HG03064 (cell line): ENCODE data around the gene NSD1.
"Not testable (repeated sequence)": the region's sequence is repeated elsewhere in the genome, so short reads cannot be mapped to it uniquely, and the experiment has no call there.

ENCODE experiments used
- ATAC-seq: cut with Tn5 transposase; IDR thresholded peaks from one replicate; pipeline ENCODE4 v1.9.1; 2021; ENCODE audit warnings: low read depth; ENCODE audit not compliant: unreplicated experiment

The NSD1 gene

DNA sequence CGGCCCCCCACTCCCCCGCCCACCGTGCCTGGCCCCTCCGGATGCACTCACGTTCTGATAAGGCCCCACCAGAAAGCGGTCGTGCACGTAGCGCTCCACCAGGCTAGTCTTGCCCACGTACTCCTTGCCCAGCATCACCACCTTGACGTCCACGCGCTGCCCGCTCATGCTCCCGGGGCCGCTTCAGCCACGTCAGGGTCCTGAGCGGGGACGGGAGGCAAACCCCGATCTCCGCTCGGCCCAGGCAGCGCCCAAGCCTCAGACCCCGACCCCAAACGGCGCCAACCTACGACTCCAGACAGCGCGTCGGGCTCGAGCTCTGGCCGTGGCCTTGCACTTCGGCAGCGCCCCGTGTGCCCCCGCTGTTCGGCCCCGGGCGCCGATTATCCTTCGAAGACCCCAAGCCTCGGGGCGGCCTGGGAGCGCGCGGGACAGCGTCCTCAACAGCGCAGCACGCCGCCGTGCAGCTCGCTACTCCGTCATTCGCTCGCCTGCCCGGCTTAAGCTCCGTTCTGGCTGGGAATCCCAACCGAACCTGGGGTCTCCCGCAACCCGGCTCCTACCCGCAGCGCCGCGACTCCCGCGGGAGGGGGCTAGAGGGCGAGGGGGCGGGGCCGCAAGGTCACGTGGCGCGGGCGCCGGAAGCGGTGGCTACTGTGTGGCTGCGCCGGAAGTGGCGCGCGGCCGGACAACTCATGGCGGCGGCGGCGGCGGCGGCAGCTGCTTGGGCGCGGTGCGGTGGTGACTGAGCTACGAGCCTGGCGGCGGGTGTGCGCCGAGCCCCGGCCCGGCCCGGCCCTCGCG, 169.8 kb downstream of the NSD1 start, which contains the start of the genes PRELID1 and RAB24:
TSS of gene PRELID1 (plus strand) at position 679 of the 804 bp plus-strand sequence. CDS start 187 bp downstream, outside the sequence.
TSS of gene RAB24 (minus strand) at position 599 of the 804 bp plus-strand sequence. CDS start at position 168, 431 bp downstream.
- ATAC-seq, result peak; percentile 52

- no peak for ATAC-seq
These were observed 170.4 kb downstream of the NSD1 start for GRCh38 chr5:177303925-177304391.

DNA sequence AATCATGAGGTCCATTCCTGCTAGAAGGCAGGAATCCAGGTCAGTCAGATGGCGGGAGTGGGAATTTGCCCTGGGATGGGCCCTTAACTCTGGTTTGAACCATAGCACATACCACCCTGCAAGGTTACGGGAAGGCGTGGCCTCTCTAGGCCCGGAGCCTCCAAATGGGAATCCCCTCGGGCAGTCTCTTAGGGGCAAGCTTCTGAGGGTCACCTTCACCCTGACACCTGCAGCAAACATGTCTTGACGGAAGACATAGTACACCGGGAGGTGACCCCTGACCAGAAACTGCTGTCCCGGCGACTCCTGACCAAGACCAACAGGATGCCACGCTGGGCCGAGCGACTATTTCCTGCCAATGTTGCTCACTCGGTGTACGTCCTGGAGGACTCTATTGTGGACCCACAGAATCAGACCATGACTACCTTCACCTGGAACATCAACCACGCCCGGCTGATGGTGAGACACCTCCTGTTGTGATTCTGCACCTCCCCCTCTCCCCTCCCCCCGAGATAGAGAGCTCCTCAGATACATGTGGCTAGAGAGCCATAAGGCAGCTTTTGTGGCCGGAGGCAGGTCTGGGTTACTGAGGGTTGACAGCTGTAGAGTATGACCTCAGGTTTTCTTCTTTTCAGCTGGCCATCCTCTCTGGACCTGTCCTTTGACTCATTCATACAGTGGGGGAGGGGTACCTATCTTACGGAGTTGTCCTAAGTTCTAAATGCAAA, 171.0 kb downstream of the NSD1 start:
- ATAC-seq, result no peak

DNA sequence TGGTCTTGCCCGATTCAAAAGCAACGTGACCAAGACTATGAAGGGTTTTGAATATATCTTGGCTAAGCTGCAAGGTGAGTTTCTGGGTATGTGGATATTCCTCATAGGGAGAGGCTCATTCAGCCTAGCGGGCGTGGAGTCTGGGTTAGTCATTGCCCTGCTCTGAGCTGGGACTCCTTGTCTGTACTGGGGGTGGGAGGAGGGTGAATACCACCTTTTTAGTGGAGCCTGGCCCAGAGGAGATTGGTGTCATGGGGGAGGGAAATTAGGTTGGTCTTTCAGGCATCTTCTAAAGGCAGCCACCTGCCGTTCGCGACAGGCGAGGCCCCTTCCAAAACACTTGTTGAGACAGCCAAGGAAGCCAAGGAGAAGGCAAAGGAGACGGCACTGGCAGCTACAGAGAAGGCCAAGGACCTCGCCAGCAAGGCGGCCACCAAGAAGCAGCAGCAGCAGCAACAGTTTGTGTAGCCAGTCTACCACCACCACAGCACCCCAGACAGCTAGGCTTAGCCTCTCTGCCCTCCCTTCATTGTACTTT, 172.6 kb downstream of the NSD1 start:
- not testable (repeated sequence) for ATAC-seq

DNA sequence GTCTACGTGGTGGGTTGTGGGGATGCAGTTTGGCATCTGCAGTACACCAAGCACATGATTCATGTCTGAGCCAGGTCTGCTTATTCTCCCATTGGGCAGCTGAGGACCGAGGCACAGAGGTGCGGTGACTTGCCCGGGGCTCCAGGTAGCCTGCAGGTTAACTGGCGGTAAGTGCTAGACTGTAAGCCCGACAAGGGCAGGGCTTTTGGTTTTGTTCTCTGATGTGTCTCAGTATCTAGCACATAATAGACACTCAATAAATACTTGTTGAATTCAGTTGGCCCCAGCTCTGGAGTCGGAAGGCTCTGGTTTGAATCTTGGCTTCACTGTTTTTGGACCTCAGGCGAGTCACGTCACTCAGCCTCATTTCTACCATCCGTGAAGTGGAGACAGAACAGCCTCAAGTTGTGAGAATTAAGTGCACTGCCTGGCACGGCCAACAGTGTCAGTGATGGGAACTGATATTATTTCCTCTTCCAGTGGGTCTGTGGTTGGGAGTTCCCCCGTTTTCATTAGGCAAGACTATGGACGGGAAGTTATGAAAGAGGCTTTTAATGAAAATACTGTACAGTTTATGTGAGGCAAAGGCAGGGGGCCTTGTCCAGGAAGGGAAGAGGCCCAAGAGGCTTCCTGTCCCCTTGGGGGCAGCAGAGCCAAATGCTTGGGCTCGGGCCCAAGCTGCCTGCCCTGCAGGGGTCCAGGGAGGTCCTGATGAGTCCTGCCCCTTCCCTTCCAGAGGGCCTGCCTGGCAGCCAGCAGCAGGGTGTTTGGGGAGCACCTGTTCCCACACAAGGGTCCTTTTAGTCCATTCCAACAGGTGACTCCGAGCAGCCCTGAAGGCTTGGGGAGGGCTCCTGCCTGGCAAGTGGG, 173.3 kb downstream of the NSD1 start:
- no peak for ATAC-seq

DNA sequence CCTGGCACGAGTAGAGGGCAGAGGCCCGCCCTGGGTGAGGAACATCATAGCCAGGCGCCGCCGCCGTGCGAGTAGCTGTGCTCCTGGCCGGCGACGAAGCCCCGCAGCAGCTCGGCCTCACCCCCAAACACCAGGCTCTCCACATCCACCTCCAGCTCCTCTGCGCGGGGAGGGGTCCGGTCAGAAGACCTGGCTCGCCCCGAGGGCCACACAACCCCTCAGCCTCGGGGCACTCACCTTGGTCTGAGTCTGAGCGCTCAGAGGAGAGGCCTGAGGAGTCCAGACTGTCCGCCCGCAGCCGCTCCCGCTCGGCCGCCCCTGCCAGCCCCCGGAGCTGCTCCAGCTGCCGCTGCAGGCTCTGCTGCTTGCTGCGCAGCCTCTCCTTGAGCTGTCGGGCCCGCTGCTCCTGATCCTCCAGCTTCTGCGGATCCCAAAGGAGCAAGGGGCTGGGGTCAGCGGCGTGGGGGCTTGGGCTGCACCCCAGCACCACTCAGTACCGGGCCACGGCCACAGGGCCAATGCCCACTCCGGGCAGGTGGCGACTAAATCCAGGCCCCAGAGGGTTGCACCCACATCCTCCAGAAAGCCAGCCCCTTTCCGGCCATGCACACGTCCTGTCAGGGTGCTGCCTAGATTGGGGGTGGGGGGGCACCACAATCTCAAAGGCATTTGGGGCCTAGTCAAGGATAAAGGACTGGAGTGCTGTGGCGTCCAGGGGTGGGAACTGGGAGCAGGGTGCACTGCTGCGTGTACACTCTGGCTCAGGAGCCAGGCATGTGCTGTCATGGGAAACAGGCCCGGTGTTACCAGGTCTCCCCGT, 174.2 kb downstream of the NSD1 start:
- no peak for ATAC-seq

DNA sequence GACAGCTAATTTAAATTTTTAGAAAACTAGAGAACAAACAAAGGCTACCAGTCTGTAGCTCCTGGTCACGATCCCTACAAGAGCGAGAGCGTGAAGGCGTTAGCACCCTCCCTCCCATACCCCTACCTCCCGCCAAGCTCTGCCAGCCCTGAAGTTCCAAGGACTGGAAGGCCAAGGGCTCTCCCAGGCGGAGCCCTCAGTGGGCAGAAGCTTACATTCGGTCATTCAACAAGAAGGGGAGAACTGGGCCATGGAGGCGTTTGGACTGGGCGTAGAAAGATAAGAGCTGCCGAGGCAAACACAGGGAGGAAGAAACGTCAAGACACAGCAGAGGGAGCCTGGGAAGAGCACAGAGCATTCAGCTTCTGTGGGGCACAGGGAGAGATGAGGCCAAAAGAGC, 175.2 kb downstream of the NSD1 start:
- no peak for ATAC-seq

DNA sequence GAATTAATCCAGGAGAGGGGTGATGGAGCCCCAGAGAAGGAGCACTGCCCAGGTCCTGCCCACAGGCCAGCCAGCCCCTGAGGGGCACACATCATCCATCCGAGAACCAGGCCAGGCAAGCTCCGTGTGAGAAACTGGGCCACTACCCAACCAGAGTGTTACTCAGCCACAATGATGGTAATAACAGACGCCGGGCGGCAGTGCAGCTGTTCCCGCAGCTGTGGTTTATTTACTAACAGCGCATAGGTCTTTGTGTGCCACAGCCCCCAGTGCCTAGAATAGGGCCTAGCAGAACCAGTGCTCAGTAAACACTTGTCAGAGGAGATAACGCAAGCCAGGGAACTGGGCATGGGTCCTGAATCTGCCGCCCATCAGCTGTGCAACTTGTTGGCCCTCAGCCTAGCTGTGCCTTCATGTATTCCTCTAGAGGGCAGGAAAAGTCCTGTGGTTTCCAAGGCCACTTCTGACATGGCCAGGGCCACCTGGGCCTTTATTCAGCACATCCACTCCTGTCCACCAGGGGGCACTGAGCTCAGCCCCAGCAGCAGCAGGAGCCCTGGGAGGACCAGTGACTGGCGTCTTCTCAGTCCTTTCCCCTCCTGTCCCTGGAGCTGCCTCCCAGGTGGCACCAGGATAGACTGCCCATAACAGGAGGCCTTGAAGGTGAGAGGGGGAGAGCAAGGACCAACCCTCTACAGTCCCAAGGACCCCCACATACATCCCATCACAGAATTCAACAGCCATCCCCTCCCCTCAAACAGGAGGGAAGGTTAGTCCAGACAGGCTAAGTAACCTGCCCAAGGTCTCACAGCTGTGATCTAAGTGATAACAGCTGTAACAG, 176.0 kb downstream of the NSD1 start:
- ATAC-seq, result no peak

- no peak for ATAC-seq
These were observed 176.8 kb downstream of the NSD1 start for GRCh38 chr5:177310332-177310731.

- ATAC-seq, result no peak
These were observed 177.3 kb downstream of the NSD1 start for GRCh38 chr5:177310757-177311391.

DNA sequence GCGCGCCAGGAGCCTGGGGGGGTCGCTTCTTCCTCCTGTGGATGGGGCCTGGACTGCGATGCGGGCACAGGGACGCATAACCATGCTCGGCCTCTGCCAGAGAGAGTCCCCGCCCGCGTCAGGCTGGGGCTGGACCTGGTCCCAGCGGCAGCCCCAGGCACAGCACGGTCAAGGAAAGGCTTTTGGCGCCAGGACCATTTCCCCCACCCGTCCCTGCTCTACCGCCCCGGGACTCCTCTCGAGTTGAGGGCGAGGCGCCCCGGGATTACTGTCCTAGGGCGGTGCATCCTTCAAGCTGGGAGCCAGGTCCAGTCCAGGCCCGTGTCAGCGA, 177.8 kb downstream of the NSD1 start:
- peak; percentile 4 for ATAC-seq

DNA sequence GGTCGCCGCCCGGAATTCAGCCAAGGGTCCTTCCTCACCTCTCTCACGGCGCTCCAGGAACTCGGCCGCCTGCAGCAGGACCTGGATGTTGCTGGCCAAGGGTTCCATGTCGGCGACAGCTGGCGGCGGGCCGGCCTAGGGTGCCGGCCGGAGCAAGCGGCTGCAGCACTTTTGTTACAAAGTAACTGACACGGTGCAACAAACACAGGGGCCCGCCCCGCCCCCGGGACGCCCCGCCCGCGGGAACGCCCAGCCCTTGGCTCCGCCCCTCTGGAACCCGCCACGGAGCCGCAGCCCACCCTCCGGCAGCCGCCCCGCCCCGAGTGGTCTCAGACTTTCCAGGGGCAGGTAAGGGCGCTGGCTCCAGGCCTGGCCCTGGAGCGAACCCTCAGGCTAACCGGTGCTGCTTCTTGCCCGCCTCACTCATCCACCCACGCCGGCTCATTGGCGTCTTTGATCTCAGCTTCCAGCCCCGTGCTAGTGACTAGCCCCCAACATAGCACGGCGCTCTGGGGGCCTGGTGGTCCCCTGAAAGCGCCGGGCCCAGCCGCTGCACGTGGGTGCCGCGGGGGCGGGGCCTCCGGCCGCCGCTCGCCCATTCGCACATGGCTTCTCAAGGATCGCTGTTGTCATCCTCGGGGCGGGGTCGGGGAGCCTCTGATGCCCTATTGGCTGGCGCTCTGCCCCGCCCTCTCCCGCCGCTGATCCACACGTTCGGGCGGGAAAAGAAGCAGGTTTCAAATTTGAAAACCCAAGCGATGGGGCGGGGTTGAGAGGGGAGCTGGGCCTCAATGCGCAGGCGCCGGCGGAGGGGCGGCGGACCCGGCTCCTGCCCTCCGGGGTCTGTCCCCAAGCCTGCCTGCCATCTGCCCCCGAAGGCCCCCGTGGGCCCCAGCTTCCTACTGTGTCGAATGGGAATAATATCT, 178.4 kb downstream of the NSD1 start, which contains the start of gene MXD3:
TSS of gene MXD3 (minus strand) at position 176 of the 926 bp plus-strand sequence. CDS start at position 108, 68 bp downstream.
- peak; percentile 65 for ATAC-seq

DNA sequence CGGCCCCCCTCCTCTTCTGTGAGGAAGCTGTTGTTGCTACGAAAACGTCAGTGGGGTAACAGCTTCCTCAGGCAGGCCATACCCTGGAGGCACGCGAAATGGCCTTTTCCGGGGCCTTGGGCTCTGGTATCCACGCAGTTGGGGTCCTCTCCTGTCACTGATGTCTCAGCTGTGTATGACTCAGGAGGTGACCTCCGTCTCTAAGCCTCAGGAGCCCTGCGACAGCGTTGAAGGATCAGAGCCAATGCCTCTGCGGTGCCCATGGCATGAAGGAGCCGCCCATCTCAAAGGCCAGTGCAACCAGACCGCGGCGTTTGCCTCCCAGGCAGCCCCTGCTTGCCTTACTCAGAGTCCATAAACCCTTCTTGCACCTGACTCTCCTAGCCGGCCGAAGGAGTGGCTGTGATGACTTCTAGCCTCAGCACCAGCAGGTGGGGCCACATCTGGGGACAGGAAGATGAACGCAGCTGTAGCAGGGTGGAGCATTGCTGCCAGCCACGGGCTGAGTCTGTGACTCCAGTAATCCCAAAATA, 179.1 kb downstream of the NSD1 start:
- ATAC-seq, result peak; percentile 27

DNA sequence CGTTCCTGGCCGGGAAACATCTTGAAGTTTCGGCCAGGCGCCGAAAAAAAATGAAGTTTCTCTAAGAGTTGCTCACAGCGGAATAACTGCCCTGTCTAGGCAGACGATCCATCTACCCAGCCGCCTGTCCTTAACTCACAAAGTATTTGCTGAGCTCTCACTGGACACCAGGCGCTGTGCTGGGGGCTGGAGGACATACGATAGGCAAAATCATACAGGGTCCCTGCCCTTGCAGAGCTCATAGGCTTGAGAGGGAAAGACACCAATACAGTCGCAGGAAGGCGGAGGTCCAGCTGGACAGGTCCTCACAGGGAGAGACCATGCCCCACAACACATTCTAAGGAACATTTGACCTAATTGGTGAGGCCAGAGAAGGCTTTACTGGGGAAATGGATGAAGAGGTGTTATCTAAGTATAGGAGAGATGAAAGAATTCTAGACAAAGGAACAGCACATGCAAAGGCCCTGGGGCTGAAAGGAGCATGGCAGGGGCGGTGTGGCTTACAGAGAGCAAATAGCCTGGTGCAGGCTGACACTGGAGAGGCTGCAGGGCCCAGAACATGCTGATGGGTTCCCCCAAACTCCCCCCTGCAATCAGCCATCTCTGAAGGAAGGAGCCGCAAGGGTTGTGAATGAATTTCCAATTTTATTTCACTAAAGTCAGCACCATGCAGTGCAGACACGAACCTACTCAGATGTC, 180.1 kb downstream of the NSD1 start:
- no peak for ATAC-seq

DNA sequence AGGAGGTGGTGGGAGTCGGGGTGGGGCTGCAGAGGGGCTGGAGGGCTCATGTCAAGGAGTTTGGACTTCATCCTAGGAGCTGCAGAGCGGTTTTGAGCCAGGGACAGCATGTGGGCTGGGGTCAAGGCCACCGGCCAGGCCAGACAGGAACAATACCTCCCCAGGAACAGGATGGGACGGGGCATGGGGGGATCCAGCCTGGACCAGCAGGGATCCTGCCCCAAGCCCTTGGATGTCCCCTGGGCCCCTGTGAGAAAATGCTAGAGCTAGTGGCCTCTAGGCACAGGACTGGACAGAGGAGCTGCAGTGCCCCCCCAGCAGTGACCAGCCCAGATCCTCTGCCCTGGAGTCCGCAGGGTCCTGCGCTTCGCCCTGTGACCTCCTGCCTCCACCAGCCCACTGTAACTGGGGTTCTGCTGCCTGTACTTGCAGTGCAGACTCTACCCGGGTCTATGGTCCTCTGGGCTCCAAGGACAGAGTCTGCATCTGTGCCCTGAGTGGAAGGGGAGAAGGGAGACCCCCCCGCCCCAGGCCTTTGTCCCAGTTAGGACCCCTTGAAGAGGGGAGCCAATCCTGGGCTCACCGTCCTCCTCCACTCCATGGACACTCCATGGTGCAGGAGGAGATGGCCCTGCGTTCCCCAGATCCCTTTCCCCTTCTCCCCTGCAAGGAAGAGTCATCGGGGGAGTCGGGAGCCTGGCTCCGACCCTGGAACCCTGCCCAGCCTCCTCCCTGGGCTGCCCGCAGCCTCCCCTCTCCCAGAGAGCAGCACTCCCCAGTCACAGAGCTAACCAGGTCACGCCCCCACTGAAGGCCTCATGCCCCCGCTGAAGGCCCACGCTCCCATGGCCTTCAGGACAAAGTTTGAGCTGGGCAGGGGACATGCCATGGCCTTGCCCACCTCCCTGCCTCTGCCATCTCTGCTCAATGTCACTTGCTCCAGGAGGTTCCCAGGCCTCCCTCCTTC, 181.1 kb downstream of the NSD1 start:
- no peak for ATAC-seq
